Left ventricle myocardium inferior (tissue), 1 donor: ENCODE results near the gene PSRC1. TPM values are rescaled to one million over a fixed set of nuclear protein-coding genes. Genes with fewer than 3 reads are reported as not detected.

Experiments used
- DNase-seq: peaks from one replicate; pipeline ENCODE4 v3.0.0-alpha.2; 2020
- H3K27ac ChIP-seq: fragments of 200-600 bp; replicated peaks from 2 replicates; pipeline ENCODE4 v1.8.0; 2021
- H3K27me3 ChIP-seq: fragments of 200-600 bp; 2 replicates; pipeline ENCODE4 v1.8.0; 2021; ENCODE audit warnings: low read depth
- H3K36me3 ChIP-seq: fragments of 200-600 bp; 2 replicates; pipeline ENCODE4 v1.8.0; 2021
- H3K4me1 ChIP-seq: fragments of 200-600 bp; 2 replicates; pipeline ENCODE4 v1.8.0; 2021
- H3K4me3 ChIP-seq: fragments of 200-600 bp; 2 replicates; pipeline ENCODE4 v1.8.0; 2021; ENCODE audit warnings: mild to moderate bottlenecking, moderate library complexity
- H3K9me3 ChIP-seq: fragments of 200-600 bp; replicated peaks from 2 replicates; pipeline ENCODE4 v1.8.0; 2021
- CTCF ChIP-seq: fragments of 200-600 bp; IDR thresholded peaks from 2 replicates; pipeline ENCODE4 v1.8.0; 2021; ENCODE audit warnings: antibody characterized with exemption, mild to moderate bottlenecking, borderline replicate concordance
- intact Hi-C: fragments of 100-400 bp; cut with micrococcal nuclease; formaldehyde crosslinking; loops from one replicate; pipeline ENCODE4 v1.11.0; 2022
- total RNA-seq: library from RNA; stranded (reverse); fragmentation: NEBNext Ultra II Directional; extraction: Animal tissue kit (Norgen Biotek cat#: 25700); gene quantifications from one replicate; pipeline ENCODE4 v1.2.1, GENCODE V29; 2021
- donor health status: DM: no; HTN: yes; CAD: no; lungs with severe emphysema.

Gene PSRC1
- total RNA-seq, 1 donor from 2014 or later: 0.80 TPM

GRCh38 chr1:109253803-109254620, 28.9 kb downstream of the PSRC1 start:
- Histone ChIP-seq H3K9me3 (no peaks in the 10 kb centered on the region), H3K4me3 (peak overlapping the region; percentile 9), H3K27ac (peak overlapping the region; percentile 79), H3K4me1 (peaks cover 34% of the 10 kb centered on the region), H3K36me3 (no peaks in the 10 kb centered on the region), H3K27me3 (peaks cover 13% of the 10 kb centered on the region)
- intact Hi-C loops: no loop called here
- no peak for DNase-seq
- no peak for TF ChIP-seq CTCF

- Histone ChIP-seq H3K4me1 (peaks cover 38% of the 10 kb centered on the region), H3K4me3 (peak overlapping the region; percentile 9), H3K36me3 (no peaks in the 10 kb centered on the region), H3K9me3 (no peaks in the 10 kb centered on the region), H3K27ac (peak overlapping the region; percentile 79), H3K27me3 (peaks cover 22% of the 10 kb centered on the region)
- TF ChIP-seq CTCF: no peak
- intact Hi-C loops: no loop called here
- DNase-seq: no peak
These were observed 29.8 kb downstream of the PSRC1 start for GRCh38 chr1:109252893-109253802.

GRCh38 chr1:109252167-109252892, 30.6 kb downstream of the PSRC1 start:
- intact Hi-C loops: no loop called here
- Histone ChIP-seq H3K36me3 (no peaks in the 10 kb centered on the region), H3K4me1 (peaks cover 38% of the 10 kb centered on the region), H3K4me3 (no peak overlapping the region), H3K9me3 (no peaks in the 10 kb centered on the region), H3K27ac (no peak overlapping the region), H3K27me3 (peaks cover 29% of the 10 kb centered on the region)
- TF ChIP-seq CTCF: no peak
- no peak for DNase-seq

- DNase-seq: no peak
- no peak overlapping the region for H3K4me3 ChIP-seq
- H3K9me3 ChIP-seq: no peaks in the 10 kb centered on the region
- H3K4me1 ChIP-seq: peaks cover 38% of the 10 kb centered on the region
- H3K27me3 ChIP-seq: peaks cover 36% of the 10 kb centered on the region
- TF ChIP-seq CTCF: no peak
- intact Hi-C loops: no loop called here
- H3K36me3 ChIP-seq: no peaks in the 10 kb centered on the region
- no peak overlapping the region for H3K27ac ChIP-seq
These were observed 31.4 kb downstream of the PSRC1 start for GRCh38 chr1:109251277-109252166.
